ENCODE data around the gene TGFBR3.

GRCh38 chr1:91798740-91799139 lies 87.2 kb downstream of the TGFBR3 start:
- TF ChIP-seq POLR2A (IDR thresholded peaks at IDR 0.05; ENCODE audit: low read depth, low read length) (no peak), SMC3 (IDR thresholded peaks at IDR 0.05; ENCODE audit: low read depth, low read length) (no peak), CTCF (conservative IDR thresholded peaks at IDR 0.05; ENCODE audit: low read depth, low read length) (no peak), MXI1 (IDR thresholded peaks at IDR 0.05; ENCODE audit: borderline replicate concordance, low read depth, low read length) (no peak), BHLHE40 (IDR thresholded peaks at IDR 0.05; ENCODE audit: low read depth, low read length) (no peak), NFE2L2 (IDR thresholded peaks at IDR 0.05; ENCODE audit: low read depth, low read length) (no peak), CEBPB (IDR thresholded peaks at IDR 0.05; ENCODE audit: low read depth, low read length) (no peak), FOS (IDR thresholded peaks at IDR 0.05; ENCODE audit: low read depth, low read length) (no peak), CHD1 (IDR thresholded peaks at IDR 0.05; ENCODE audit: low read depth, low read length) (no peak), RAD21 (IDR thresholded peaks at IDR 0.05; ENCODE audit: low read length) (no peak)
